Measurements from ENCODE around the gene TSPEAR. TPM values are rescaled to one million over a fixed set of nuclear protein-coding genes. Genes with fewer than 3 reads are reported as not detected.

Gene TSPEAR
- total and polyA plus RNA-seq, 7 donors, result not detected

DNA sequence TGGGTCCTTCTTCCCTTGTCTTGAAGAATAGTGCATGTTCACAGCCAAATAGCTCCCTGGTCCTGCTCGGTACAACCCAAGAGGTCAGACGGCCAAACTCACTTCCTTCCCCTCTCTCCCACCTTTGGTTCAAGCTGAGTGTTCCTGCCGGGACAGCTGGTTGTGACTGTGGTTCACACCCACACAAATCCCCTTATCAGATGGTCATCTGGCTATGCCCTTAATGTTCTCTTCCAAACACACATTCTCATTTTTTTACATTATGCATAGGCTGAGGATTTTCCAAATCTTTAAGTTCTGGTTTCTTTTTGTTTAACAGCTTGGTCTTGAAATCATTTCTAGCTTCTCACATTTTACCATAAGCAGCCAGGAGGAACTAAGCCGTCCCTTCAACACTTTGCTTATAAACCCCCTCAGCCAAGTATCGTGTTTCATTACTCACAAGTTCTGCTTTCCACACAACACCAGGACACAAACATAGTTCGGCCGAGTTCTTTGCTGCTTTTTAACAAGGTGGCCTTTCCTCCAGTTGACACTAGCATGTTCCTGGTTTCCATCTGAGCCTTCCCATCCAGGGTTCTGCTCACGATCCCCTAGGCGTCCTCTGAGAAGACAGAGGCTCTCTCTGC lies 19.7 kb upstream of the TSPEAR start:
- Histone ChIP-seq H3K27me3 (ENCODE audit: insufficient read depth in 3 of 3, low read length in 2 of 3) (peaks cover 0 to 26% (median 6%) of the 10 kb centered on the region in 3 donors), H3K4me3 (no peak overlapping the region), H3K36me3 (ENCODE audit: insufficient read depth in 1 of 2, low read depth in 1 of 2) (no peaks in the 10 kb centered on the region), H3K9me3 (no peaks in the 10 kb centered on the region), H3K4me1 (no peaks in the 10 kb centered on the region), H3K27ac (no peak overlapping the region)
- no peak for DNase-seq
- TF ChIP-seq, protein P1, sequence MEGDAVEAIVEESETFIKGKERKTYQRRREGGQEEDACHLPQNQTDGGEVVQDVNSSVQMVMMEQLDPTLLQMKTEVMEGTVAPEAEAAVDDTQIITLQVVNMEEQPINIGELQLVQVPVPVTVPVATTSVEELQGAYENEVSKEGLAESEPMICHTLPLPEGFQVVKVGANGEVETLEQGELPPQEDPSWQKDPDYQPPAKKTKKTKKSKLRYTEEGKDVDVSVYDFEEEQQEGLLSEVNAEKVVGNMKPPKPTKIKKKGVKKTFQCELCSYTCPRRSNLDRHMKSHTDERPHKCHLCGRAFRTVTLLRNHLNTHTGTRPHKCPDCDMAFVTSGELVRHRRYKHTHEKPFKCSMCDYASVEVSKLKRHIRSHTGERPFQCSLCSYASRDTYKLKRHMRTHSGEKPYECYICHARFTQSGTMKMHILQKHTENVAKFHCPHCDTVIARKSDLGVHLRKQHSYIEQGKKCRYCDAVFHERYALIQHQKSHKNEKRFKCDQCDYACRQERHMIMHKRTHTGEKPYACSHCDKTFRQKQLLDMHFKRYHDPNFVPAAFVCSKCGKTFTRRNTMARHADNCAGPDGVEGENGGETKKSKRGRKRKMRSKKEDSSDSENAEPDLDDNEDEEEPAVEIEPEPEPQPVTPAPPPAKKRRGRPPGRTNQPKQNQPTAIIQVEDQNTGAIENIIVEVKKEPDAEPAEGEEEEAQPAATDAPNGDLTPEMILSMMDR (IDR thresholded peaks at IDR 0.05), result no peak
- 48 to 51% (median 49%) methylated on average over 9 of the region's 9 CpGs for WGBS, 3 donors
- intact Hi-C loops (cut with DNase I), result no loop called here
- ATAC-seq, result no peak

DNA sequence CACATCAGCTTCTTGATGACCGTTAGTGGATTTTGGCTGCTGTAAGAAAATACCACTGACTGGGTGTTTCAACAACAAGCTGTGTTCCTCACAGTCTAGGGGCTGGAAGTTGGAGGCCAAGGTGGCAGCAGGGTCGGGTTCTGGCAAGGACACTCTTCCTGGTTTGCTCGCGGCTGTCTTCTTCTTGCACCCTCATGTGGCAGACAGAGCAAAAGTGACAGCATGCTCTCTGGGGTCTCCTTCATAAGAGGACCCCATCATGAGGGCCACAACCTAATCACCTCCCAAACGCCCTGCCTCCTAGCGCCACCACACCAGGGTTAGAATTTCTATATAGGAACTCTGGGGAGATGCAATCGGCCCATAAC lies 18.6 kb upstream of the TSPEAR start:
- WGBS, 3 donors, result 84 to 91% (median 89%) methylated on average over 7 of the region's 7 CpGs
- intact Hi-C loops (cut with DNase I), result no loop called here
- Histone ChIP-seq H3K4me3 (no peak overlapping the region), H3K27ac (no peak overlapping the region), H3K27me3 (ENCODE audit: insufficient read depth in 3 of 3, low read length in 2 of 3) (peaks cover 0 to 35% (median 2%) of the 10 kb centered on the region in 3 donors), H3K4me1 (no peaks in the 10 kb centered on the region), H3K9me3 (no peaks in the 10 kb centered on the region), H3K36me3 (ENCODE audit: insufficient read depth in 1 of 2, low read depth in 1 of 2) (no peaks in the 10 kb centered on the region)
- ATAC-seq, result no peak
- TF ChIP-seq, protein P1 (IDR thresholded peaks at IDR 0.05), result no peak
- no peak for DNase-seq

DNA sequence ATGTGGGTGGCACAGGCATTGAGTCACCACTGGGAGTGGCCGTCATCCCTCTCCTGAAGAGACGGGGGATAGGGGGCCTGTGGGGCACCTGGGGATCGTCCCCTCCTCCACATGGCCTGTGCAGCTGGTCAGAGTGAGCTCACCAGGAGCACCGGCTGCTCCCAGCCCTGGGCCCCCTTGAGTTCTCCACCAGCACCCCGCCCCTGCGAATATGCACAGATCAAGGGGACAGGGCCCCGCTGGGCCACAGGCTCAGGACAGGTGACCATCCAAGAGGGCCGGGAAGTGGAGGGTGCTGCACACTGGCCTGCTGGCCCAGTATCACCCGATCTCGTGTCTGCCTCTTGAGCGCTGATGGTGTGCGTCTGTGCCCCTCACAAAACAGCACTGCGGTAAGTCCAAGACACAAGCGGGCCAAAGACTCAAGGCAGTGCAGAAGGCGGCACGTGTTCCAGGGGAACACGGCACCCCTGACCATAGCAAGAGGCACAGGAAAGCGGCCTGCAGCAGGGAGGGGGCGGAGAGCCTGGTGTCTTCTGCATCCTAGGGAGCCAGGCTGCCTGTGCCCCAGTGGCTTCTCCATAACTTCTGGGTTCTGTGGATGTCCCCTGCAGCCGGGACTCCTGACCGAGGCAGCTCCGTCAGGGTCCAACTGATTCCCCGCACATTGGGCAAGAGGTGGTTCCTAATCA lies 18.1 kb upstream of the TSPEAR start:
- TF ChIP-seq, protein P1 (IDR thresholded peaks at IDR 0.05), result no peak
- Histone ChIP-seq H3K9me3 (no peaks in the 10 kb centered on the region), H3K27me3 (ENCODE audit: insufficient read depth in 3 of 3, low read length in 2 of 3) (peaks cover 0 to 41% (median 2%) of the 10 kb centered on the region in 3 donors), H3K27ac (no peak overlapping the region), H3K36me3 (ENCODE audit: insufficient read depth in 1 of 2, low read depth in 1 of 2) (no peaks in the 10 kb centered on the region), H3K4me3 (no peak overlapping the region), H3K4me1 (no peaks in the 10 kb centered on the region)
- 83 to 88% (median 83%) methylated on average over 23 of the region's 23 CpGs for WGBS, 3 donors
- intact Hi-C loops (cut with DNase I), result no loop called here
- DNase-seq (no peak), ATAC-seq (no peak)

DNA sequence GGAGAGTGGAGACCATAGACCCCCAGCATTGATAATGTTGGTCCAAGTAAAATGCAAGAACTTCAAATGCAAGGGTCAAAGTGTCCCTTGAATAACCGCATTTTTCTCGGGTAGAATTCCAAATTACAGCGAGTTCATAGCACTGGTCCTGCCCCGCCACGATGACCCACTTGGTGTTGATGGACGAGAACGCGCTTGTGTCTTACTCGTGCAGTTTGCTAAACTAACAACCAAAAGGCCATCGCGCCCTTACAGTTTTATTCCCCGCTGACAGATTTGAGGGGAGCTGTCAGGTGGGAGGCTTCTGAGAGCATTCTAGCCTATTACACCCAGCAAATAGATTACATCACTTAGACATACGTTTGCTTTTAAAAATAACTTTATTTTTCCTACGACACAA lies 17.3 kb upstream of the TSPEAR start:
- no peak overlapping the region for H3K4me3 ChIP-seq
- peaks cover 0 to 48% (median 2%) of the 10 kb centered on the region in 3 donors for H3K27me3 ChIP-seq (ENCODE audit: insufficient read depth in 3 of 3, low read length in 2 of 3)
- H3K4me1 ChIP-seq, result no peaks in the 10 kb centered on the region
- 76 to 78% (median 77%) methylated on average over 14 of the region's 14 CpGs for WGBS, 3 donors
- no peak overlapping the region for H3K27ac ChIP-seq
- ATAC-seq (no peak), DNase-seq (no peak)
- H3K36me3 ChIP-seq (ENCODE audit: insufficient read depth in 1 of 2, low read depth in 1 of 2), result no peaks in the 10 kb centered on the region
- H3K9me3 ChIP-seq, result no peaks in the 10 kb centered on the region
- TF ChIP-seq, protein P1 (IDR thresholded peaks at IDR 0.05), result no peak
- intact Hi-C loops (cut with DNase I), result no loop called here

All from psoas muscle (tissue), 8 donors.